Tibial artery (tissue), 4 donors: Measurements from ENCODE around the gene STK32C.
A peak's percentile ranks its signal among the peaks of the same experiment; 100 is the strongest.

Experiments
- DNase-seq, 2 donors: peaks; one replicate each; pipeline ENCODE4 v3.0.0-alpha.2; 2019
- H3K27ac ChIP-seq, 2 donors: fragments of 200-600 bp; sonication (generic) in 1 of 2; 1 replicate in 1 of 2; 2 replicates in 1 of 2; pipeline ENCODE4 v1.5.1; 2018 to 2019; ENCODE audit warnings: mild to moderate bottlenecking in 1 of 2
- H3K27me3 ChIP-seq, 2 donors: fragments of 200-600 bp; sonication (generic) in 1 of 2; one replicate each; pipeline versions ENCODE4 v1.5.1 to v1.6.0; 2016 to 2019
- H3K36me3 ChIP-seq, 3 donors: fragments of 200-600 bp; sonication (generic) in 2 of 3; one replicate each; pipeline ENCODE4 v1.5.1; 2016 to 2019; ENCODE audit warnings: mild to moderate bottlenecking in 2 of 3
- H3K4me1 ChIP-seq, 4 donors: fragments of 200-600 bp; sonication (generic) in 2 of 4; 1 replicate in 3 of 4; 2 replicates in 1 of 4; pipeline ENCODE4 v1.5.1; 2016 to 2019
- H3K4me3 ChIP-seq, 2 donors: fragments of 200-600 bp; sonication (generic) in 1 of 2; 1 replicate in 1 of 2; 2 replicates in 1 of 2; pipeline ENCODE4 v1.5.1; 2018 to 2019; ENCODE audit warnings: mild to moderate bottlenecking in 2 of 2
- H3K9me3 ChIP-seq, 3 donors: fragments of 200-600 bp; sonication (generic) in 1 of 3; one replicate each; pipeline ENCODE4 v1.5.1; 2016 to 2019
- CTCF ChIP-seq, 2 experiments: fragments of 200-600 bp in 1 of 2; fragments of 450-650 bp in 1 of 2; IDR thresholded peaks; one replicate each; pipeline ENCODE4 v1.5.1; 2017 to 2019; ENCODE audit warnings: antibody characterized with exemption in 2 of 2, mild to moderate bottlenecking in 1 of 2, moderate library complexity in 1 of 2
- intact Hi-C: fragments of 100-400 bp; cut with DNase I; formaldehyde crosslinking; loops from one replicate; pipeline ENCODE4 v1.15.0; 2023; ENCODE audit warnings: low total_unique reads

The STK32C gene

GRCh38 chr10:132172091-132173066 lies 135.4 kb downstream of the STK32C start:
- no peak for DNase-seq
- no peaks in the 10 kb centered on the region for H3K9me3 ChIP-seq
- H3K27me3 ChIP-seq: peaks cover 0 to 49% of the 10 kb centered on the region in 2 donors
- TF ChIP-seq CTCF (IDR thresholded peaks at IDR 0.05): no peak
- no peaks in the 10 kb centered on the region for H3K4me1 ChIP-seq
- H3K36me3 ChIP-seq: peaks cover 0 to 21% (median 0%) of the 10 kb centered on the region in 3 donors
- intact Hi-C loops: no loop called here
- no peak overlapping the region for H3K4me3 ChIP-seq
- no peak overlapping the region for H3K27ac ChIP-seq

DNA sequence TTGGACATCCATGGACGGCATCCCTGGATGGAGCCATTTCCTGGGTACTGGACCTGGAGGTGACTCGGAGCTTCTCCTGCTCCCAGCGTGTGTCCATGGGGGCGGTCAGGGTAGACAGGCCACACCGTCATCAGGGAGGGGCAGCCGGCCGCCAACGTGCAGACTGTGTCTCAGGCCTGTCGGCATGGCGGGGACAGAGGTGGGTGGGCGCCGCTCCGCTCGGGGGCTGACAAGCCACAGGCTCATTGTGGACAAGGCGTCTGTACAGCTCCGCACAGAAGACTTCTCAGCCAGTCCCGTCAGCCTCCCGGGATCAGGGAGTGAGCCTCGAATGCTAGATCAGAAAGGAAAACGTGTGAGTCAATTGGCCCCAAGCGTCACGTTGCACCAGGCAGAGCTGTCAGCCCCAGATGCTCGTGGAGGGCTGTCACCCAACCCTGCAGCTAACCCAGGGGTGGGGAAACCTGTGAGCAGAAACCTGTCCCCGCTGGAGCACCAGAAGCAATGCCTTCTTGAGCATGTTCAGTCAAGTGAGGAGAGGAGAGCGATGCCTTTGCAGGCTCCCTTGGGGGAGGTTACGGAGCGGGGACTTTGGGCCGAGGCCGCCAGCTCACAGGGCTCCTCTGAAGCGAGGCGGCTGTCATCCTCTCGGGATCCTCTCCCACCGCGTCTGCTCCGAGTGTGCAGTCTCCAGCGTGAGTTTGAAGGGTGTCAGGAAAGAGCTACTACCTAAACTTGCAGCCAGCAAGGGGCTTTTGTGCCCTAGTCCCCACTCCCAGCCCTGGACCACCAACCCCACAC lies 137.0 kb downstream of the STK32C start:
- TF ChIP-seq CTCF (IDR thresholded peaks at IDR 0.05): no peak
- Histone ChIP-seq H3K4me3 (no peak overlapping the region), H3K27me3 (peaks cover 0 to 38% of the 10 kb centered on the region in 2 donors), H3K36me3 (peaks cover 0 to 21% (median 0%) of the 10 kb centered on the region in 3 donors), H3K27ac (no peak overlapping the region), H3K9me3 (no peaks in the 10 kb centered on the region), H3K4me1 (no peaks in the 10 kb centered on the region)
- intact Hi-C loops: no loop called here
- DNase-seq: no peak

- Histone ChIP-seq H3K4me1 (no peaks in the 10 kb centered on the region), H3K36me3 (peaks cover 0 to 21% (median 0%) of the 10 kb centered on the region in 3 donors), H3K4me3 (no peak overlapping the region), H3K27me3 (peaks cover 0 to 36% of the 10 kb centered on the region in 2 donors), H3K27ac (no peak overlapping the region), H3K9me3 (no peaks in the 10 kb centered on the region)
- intact Hi-C loops: no loop called here
- DNase-seq: peak in 1 of 2 donors; percentile 61
- no peak for TF ChIP-seq CTCF (IDR thresholded peaks at IDR 0.05)
Observed at GRCh38 chr10:132169766-132170560, 137.8 kb downstream of the STK32C start.

DNA sequence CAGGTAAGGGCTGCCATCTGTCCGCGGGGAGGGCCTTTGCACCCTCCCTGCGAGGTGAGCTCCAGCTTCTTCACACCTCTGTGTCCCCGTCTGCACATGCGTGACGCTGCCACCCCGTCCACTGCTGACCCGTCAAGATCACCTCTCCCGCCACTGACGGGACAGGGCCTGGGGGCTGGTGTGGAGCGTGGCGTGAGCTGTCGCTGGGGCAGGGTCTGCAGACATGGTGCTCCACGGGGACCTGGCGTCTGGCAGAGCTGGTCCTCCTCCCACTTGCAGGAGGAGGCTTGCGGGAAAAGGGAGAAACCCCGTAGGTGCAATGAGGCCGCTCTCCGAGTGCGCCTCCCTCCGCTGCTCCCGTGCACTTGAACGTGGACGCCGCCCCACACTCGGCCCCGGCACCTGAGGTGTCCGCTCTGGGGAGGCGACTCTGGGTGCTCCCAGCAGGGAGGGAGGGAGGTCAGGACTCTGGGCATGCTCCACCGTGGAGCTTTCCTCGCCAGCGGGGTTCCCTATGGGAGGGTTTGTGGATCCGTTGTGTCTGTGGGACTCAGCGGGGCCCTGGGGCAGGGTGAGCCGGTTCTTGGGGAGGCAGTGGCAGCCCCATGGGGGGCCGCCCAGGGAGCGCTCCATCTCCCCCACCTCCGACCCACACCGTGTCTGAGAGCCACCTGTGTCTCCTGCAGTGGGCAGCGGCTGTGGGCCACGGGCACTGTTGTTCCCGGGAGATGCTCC lies 138.6 kb downstream of the STK32C start:
- H3K27ac ChIP-seq: no peak overlapping the region
- H3K36me3 ChIP-seq: peaks cover 0 to 21% (median 0%) of the 10 kb centered on the region in 3 donors
- H3K4me1 ChIP-seq: no peaks in the 10 kb centered on the region
- H3K9me3 ChIP-seq: no peaks in the 10 kb centered on the region
- no peak overlapping the region for H3K4me3 ChIP-seq
- peak in 1 of 2 donors; percentile 61 for DNase-seq
- no peak for TF ChIP-seq CTCF (IDR thresholded peaks at IDR 0.05)
- intact Hi-C loops: no loop called here
- peaks cover 0 to 37% of the 10 kb centered on the region in 2 donors for H3K27me3 ChIP-seq
